Measurements from ENCODE around the gene RAB27B.

Gene RAB27B

GRCh38 chr18:54828281-54828881 is at the start of gene RAB27B:
Gene RAB27B (plus strand): TSS chr18:54828477. CDS start chr18:54877586, 49,109 bp downstream.
- in situ Hi-C loops (cut with HindIII; ENCODE audit: low pct_unique_long_range_greater_than_20kb, low sequenced_read_pairs) = no loop called here
- peak; percentile 48 to 92 for DNase-seq (ENCODE audit: low read depth in 1 of 2, low spot score in 1 of 2)

GRCh38 chr18:54780285-54780861 is 47.9 kb upstream of the RAB27B start:
- in situ Hi-C loops (cut with HindIII; ENCODE audit: low pct_unique_long_range_greater_than_20kb, low sequenced_read_pairs) = no loop called here
- TF ChIP-seq JUND (IDR thresholded peaks at IDR 0.05; ENCODE audit: low read depth) = no peak
- DNase-seq (ENCODE audit: low read depth in 1 of 2, low spot score in 1 of 2) = no peak

More at GRCh38 chr18:54828281-54828881, at the start of gene RAB27B:
- TF ChIP-seq JUND (IDR thresholded peaks at IDR 0.05; ENCODE audit: low read depth) = no peak

DNA sequence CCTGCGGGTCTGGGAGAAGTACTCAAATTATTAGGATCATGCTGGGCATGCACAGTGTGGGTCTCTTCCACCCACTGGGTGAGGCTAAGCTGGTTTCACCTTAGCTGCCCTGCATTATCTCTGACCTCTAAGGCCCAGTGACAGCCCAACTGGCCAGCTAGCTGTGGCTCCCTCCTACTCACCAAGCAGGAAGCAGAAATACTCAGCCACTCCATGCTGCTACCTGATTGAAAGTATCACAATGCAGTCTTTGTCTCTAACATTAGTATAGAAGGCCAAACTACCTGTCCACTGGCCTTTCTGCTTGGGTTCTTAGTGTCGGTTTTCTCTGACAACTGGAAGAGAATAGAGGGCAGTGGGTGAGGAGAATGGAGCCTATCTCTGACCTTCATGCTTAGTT is 47.3 kb upstream of the RAB27B start:
- DNase-seq (ENCODE audit: low read depth in 1 of 2, low spot score in 1 of 2) = no peak
- in situ Hi-C loops (cut with HindIII; ENCODE audit: low pct_unique_long_range_greater_than_20kb, low sequenced_read_pairs) = no loop called here
- no peak for TF ChIP-seq JUND (IDR thresholded peaks at IDR 0.05; ENCODE audit: low read depth)

- in situ Hi-C loops (cut with HindIII; ENCODE audit: low pct_unique_long_range_greater_than_20kb, low sequenced_read_pairs) = no loop called here
- DNase-seq (ENCODE audit: low read depth in 1 of 2, low spot score in 1 of 2) = no peak
- no peak for TF ChIP-seq JUND (IDR thresholded peaks at IDR 0.05; ENCODE audit: low read depth)
Observed at GRCh38 chr18:54783139-54783538, 45.1 kb upstream of the RAB27B start.

GRCh38 chr18:54786206-54786605 is 42.1 kb upstream of the RAB27B start:
- no peak for DNase-seq (ENCODE audit: low read depth in 1 of 2, low spot score in 1 of 2)
- in situ Hi-C loops (cut with HindIII; ENCODE audit: low pct_unique_long_range_greater_than_20kb, low sequenced_read_pairs) = no loop called here

DNA sequence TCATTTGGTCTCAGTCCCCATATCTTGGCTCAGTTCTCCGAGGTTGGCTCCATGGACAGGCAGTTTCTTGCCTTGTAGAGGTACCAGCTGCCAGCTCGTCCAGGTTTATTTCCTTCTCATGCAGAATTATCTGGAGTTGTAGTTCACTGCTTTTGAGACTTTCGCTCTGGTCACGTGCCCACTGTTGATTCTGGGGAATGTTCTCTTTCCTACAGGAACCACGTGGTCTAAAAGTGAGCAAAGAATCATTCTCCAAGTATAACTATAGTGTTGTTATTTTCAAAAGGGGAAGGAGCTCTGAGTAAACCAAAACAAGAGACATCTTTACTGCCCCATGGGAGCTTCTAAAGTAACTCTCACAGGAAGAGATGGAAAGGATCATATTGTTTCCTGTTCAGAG is 41.2 kb upstream of the RAB27B start:
- in situ Hi-C loops (cut with HindIII; ENCODE audit: low pct_unique_long_range_greater_than_20kb, low sequenced_read_pairs) = no loop called here
- DNase-seq (ENCODE audit: low read depth in 1 of 2, low spot score in 1 of 2) = no peak
- TF ChIP-seq JUND (IDR thresholded peaks at IDR 0.05; ENCODE audit: low read depth) = no peak

More at GRCh38 chr18:54786206-54786605, 42.1 kb upstream of the RAB27B start:
- TF ChIP-seq JUND (IDR thresholded peaks at IDR 0.05; ENCODE audit: low read depth) = no peak

GRCh38 chr18:54787616-54788015 is 40.7 kb upstream of the RAB27B start:
- no peak for DNase-seq (ENCODE audit: low read depth in 1 of 2, low spot score in 1 of 2)
- in situ Hi-C loops (cut with HindIII; ENCODE audit: low pct_unique_long_range_greater_than_20kb, low sequenced_read_pairs) = no loop called here
- TF ChIP-seq JUND (IDR thresholded peaks at IDR 0.05; ENCODE audit: low read depth) = no peak

GRCh38 chr18:54790109-54790508 is 38.2 kb upstream of the RAB27B start:
- no peak for DNase-seq (ENCODE audit: low read depth in 1 of 2, low spot score in 1 of 2)
- TF ChIP-seq JUND (IDR thresholded peaks at IDR 0.05; ENCODE audit: low read depth) = no peak
- in situ Hi-C loops (cut with HindIII; ENCODE audit: low pct_unique_long_range_greater_than_20kb, low sequenced_read_pairs) = no loop called here

GRCh38 chr18:54791657-54792056 is 36.6 kb upstream of the RAB27B start:
- in situ Hi-C loops (cut with HindIII; ENCODE audit: low pct_unique_long_range_greater_than_20kb, low sequenced_read_pairs) = no loop called here
- no peak for DNase-seq (ENCODE audit: low read depth in 1 of 2, low spot score in 1 of 2)
- TF ChIP-seq JUND (IDR thresholded peaks at IDR 0.05; ENCODE audit: low read depth) = no peak

DNA sequence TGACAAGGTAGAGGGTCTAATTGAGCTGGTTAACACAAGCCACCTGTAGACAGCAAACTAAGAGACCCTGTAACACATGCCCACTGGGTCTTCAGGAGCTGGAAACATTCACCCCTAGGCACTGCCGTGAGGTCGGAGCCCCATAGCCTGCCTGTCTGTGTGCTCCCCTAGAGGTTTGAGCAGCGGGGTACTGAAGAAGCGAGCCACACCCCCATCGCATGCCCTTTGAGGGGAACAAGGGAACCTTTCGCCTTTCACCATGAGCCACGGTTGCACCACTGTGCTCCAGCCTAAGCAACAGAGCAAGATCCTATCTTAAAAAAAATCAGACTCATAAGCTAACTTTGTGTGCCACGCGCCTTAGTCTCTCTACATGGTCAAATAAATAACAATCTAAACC is 36.2 kb upstream of the RAB27B start:
- TF ChIP-seq JUND (IDR thresholded peaks at IDR 0.05; ENCODE audit: low read depth) = no peak
- DNase-seq (ENCODE audit: low read depth in 1 of 2, low spot score in 1 of 2) = no peak
- in situ Hi-C loops (cut with HindIII; ENCODE audit: low pct_unique_long_range_greater_than_20kb, low sequenced_read_pairs) = no loop called here

- in situ Hi-C loops (cut with HindIII; ENCODE audit: low pct_unique_long_range_greater_than_20kb, low sequenced_read_pairs) = no loop called here
- DNase-seq (ENCODE audit: low read depth in 1 of 2, low spot score in 1 of 2) = no peak
- no peak for TF ChIP-seq JUND (IDR thresholded peaks at IDR 0.05; ENCODE audit: low read depth)
Observed at GRCh38 chr18:54794823-54795222, 33.5 kb upstream of the RAB27B start.

GRCh38 chr18:54798186-54798585 is 30.1 kb upstream of the RAB27B start:
- DNase-seq (ENCODE audit: low read depth in 1 of 2, low spot score in 1 of 2) = no peak
- in situ Hi-C loops (cut with HindIII; ENCODE audit: low pct_unique_long_range_greater_than_20kb, low sequenced_read_pairs) = no loop called here
- no peak for TF ChIP-seq JUND (IDR thresholded peaks at IDR 0.05; ENCODE audit: low read depth)

DNA sequence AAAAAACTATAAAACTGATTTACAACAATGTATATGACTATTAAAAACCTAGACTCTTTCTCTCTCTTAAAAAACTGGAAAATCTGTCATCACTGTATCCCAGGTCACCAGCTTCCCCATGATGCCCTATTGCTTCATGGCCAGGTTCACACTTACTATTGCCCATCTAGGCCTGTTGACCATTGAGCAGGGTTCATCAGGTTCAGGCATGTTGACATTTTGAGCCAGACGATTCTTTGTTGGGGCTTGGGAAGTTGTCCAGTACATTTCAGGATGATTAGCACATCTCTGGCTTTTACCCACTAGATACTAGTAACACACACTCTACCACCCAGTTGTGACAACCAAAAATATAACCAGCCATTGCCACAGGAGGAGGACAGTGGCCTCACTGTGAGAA is 26.9 kb upstream of the RAB27B start:
- in situ Hi-C loops (cut with HindIII; ENCODE audit: low pct_unique_long_range_greater_than_20kb, low sequenced_read_pairs) = no loop called here
- no peak for TF ChIP-seq JUND (IDR thresholded peaks at IDR 0.05; ENCODE audit: low read depth)
- no peak for DNase-seq (ENCODE audit: low read depth in 1 of 2, low spot score in 1 of 2)

DNA sequence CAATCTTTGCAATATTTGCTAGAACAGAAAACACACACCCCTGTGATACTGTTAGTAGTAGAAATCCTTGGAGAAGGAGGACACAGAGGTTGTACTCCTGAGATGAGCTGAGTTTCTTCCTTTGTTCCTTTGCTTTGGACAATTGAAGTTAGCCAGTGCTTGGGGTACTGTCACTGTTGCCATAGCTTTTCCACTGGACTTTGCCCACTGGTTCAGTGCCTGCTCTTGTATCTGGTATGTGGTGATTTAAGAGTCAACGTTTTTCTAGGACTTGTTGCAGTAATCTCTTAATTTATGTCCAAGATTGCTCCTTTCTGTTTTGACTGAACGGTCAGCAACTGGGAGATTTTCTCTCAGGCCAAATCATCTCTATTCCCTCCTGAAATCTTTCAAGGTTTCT is 26.1 kb upstream of the RAB27B start:
- in situ Hi-C loops (cut with HindIII; ENCODE audit: low pct_unique_long_range_greater_than_20kb, low sequenced_read_pairs) = no loop called here
- DNase-seq (ENCODE audit: low read depth in 1 of 2, low spot score in 1 of 2) = no peak
- TF ChIP-seq JUND (IDR thresholded peaks at IDR 0.05; ENCODE audit: low read depth) = no peak
